ENCODE measurements around the gene CATSPER3.
A peak's percentile ranks its signal among the peaks of the same experiment; 100 is the strongest.

The CATSPER3 gene

GRCh38 chr5:135030956-135031812 is 63.5 kb downstream of the CATSPER3 start:
- no peaks in the 10 kb centered on the region for H3K36me3 Mint-ChIP-seq (ENCODE audit: low read depth)
- DNase-seq = peak; percentile 47
- H3K4me3 Mint-ChIP-seq = peak overlapping the region; percentile 73

GRCh38 chr5:135031813-135032694 is 64.3 kb downstream of the CATSPER3 start:
- peaks cover 3% of the 10 kb centered on the region for H3K9me3 Mint-ChIP-seq
- DNase-seq = no peak
- H3K27ac Mint-ChIP-seq = no peak overlapping the region
- H3K4me1 Mint-ChIP-seq = peaks cover 44% of the 10 kb centered on the region
- peak overlapping the region; percentile 73 for H3K4me3 Mint-ChIP-seq
- TF ChIP-seq CTCF (IDR thresholded peaks at IDR 0.05) = no peak
- H3K27me3 Mint-ChIP-seq (ENCODE audit: low read depth, poor library complexity) = peaks cover 94% of the 10 kb centered on the region
- H3K36me3 Mint-ChIP-seq (ENCODE audit: low read depth) = no peaks in the 10 kb centered on the region

More at GRCh38 chr5:135030956-135031812, 63.5 kb downstream of the CATSPER3 start:
- Mint-ChIP-seq H3K4me1 (peaks cover 51% of the 10 kb centered on the region), H3K27ac (no peak overlapping the region), H3K9me3 (peaks cover 3% of the 10 kb centered on the region), H3K27me3 (ENCODE audit: low read depth, poor library complexity) (peaks cover 94% of the 10 kb centered on the region)
- no peak for TF ChIP-seq CTCF (IDR thresholded peaks at IDR 0.05)

GRCh38 chr5:135032695-135032998 is 64.9 kb downstream of the CATSPER3 start:
- DNase-seq = no peak
- Mint-ChIP-seq H3K36me3 (ENCODE audit: low read depth) (no peaks in the 10 kb centered on the region), H3K27me3 (ENCODE audit: low read depth, poor library complexity) (peaks cover 94% of the 10 kb centered on the region), H3K4me3 (peak overlapping the region; percentile 73), H3K4me1 (peaks cover 41% of the 10 kb centered on the region), H3K9me3 (peaks cover 3% of the 10 kb centered on the region), H3K27ac (peak overlapping the region; percentile 39)
- no peak for TF ChIP-seq CTCF (IDR thresholded peaks at IDR 0.05)

GRCh38 chr5:135032999-135033861 is 65.5 kb downstream of the CATSPER3 start:
- no peak for TF ChIP-seq CTCF (IDR thresholded peaks at IDR 0.05)
- Mint-ChIP-seq H3K4me3 (peak overlapping the region; percentile 73), H3K27ac (no peak overlapping the region), H3K9me3 (peaks cover 3% of the 10 kb centered on the region), H3K36me3 (ENCODE audit: low read depth) (no peaks in the 10 kb centered on the region), H3K4me1 (peaks cover 40% of the 10 kb centered on the region), H3K27me3 (ENCODE audit: low read depth, poor library complexity) (peaks cover 94% of the 10 kb centered on the region)
- peak; percentile 61 for DNase-seq

- H3K36me3 Mint-ChIP-seq (ENCODE audit: low read depth) = no peaks in the 10 kb centered on the region
- peaks cover 94% of the 10 kb centered on the region for H3K27me3 Mint-ChIP-seq (ENCODE audit: low read depth, poor library complexity)
These were observed 66.2 kb downstream of the CATSPER3 start, which contains the start of gene PITX1 for GRCh38 chr5:135033901-135034235. TSS of gene PITX1 (minus strand) at chr5:135034228. CDS start at chr5:135033881, 347 bp downstream.

More at GRCh38 chr5:135033901-135034235, 66.2 kb downstream of the CATSPER3 start, which contains the start of gene PITX1:
- TF ChIP-seq CTCF (IDR thresholded peaks at IDR 0.05) = no peak
- no peak within 1 kb of the TSS for H3K27ac Mint-ChIP-seq
- H3K4me1 Mint-ChIP-seq = peaks cover 37% of the 10 kb centered on the region
- DNase-seq = no peak
- H3K9me3 Mint-ChIP-seq = peaks cover 3% of the 10 kb centered on the region
- H3K4me3 Mint-ChIP-seq = peak within 1 kb of the TSS; percentile 82

Data from nephron progenitor cell (in vitro differentiated cells).